HepG2 (cell line): ENCODE data around the gene SEH1L. TPM values are rescaled to one million over a fixed set of nuclear protein-coding genes. Genes with fewer than 3 reads are reported as not detected.
A peak's percentile ranks its signal among the peaks of the same experiment; 100 is the strongest.

ENCODE experiments used
- EED ChIP-seq: sonication (generic); formaldehyde crosslinking; IDR thresholded peaks from 2 replicates; pipeline ENCODE4 v1.5.0; 2020; ENCODE audit warnings: mild to moderate bottlenecking, missing genetic modification reagents
- KDM3A ChIP-seq: IDR thresholded peaks from 2 replicates; pipeline ENCODE4 v1.6.1; 2018; ENCODE audit warnings: low read depth, missing compliant biosample characterization
- KLF11 ChIP-seq: IDR thresholded peaks from 2 replicates; pipeline ENCODE4 v1.6.1; 2016; ENCODE audit warnings: missing compliant biosample characterization
- NFRKB ChIP-seq: fragments of 450-650 bp; IDR thresholded peaks from 2 replicates; pipeline ENCODE4 v1.6.1; 2017
- NONO ChIP-seq, 2 experiments: fragments of 450-650 bp in 1 of 2; sonication (generic) in 1 of 2; formaldehyde crosslinking in 1 of 2; IDR thresholded peaks in 1 of 2; conservative IDR thresholded peaks in 1 of 2; 2 replicates each; pipeline versions ENCODE4 v1.6.1 to v1.8.0; 2017 to 2022; ENCODE audit warnings: mild to moderate bottlenecking in 1 of 2, missing genetic modification reagents in 1 of 2, moderate library complexity in 1 of 2
- PRPF4 ChIP-seq: fragments of 200-400 bp; formaldehyde crosslinking; IDR thresholded peaks from 2 replicates; pipeline ENCODE4 v1.6.1; 2016; ENCODE audit warnings: low read length, low read depth; ENCODE audit not compliant: poor library complexity, severe bottlenecking
- SSRP1 ChIP-seq: IDR thresholded peaks from 2 replicates; pipeline ENCODE4 v1.6.1; 2016; ENCODE audit warnings: control low read depth
- ZNF17 ChIP-seq: sonication (generic); formaldehyde crosslinking; IDR thresholded peaks from 2 replicates; pipeline ENCODE4 v1.5.0; 2020; ENCODE audit warnings: mild to moderate bottlenecking, missing genetic modification reagents
- ZNF317 ChIP-seq: sonication (generic); formaldehyde crosslinking; IDR thresholded peaks from 2 replicates; pipeline ENCODE4 v1.5.0; 2020; ENCODE audit warnings: mild to moderate bottlenecking, missing genetic modification reagents
- ZNF383 ChIP-seq: sonication (generic); formaldehyde crosslinking; IDR thresholded peaks from 2 replicates; pipeline ENCODE4 v1.4.0; 2020; ENCODE audit warnings: missing genetic modification reagents, mild to moderate bottlenecking, borderline replicate concordance
- ZNF530 ChIP-seq: sonication (generic); formaldehyde crosslinking; IDR thresholded peaks from 2 replicates; pipeline ENCODE4 v1.5.0; 2020; ENCODE audit warnings: low read depth, mild to moderate bottlenecking, missing genetic modification reagents
- ZNF570 ChIP-seq: sonication (generic); formaldehyde crosslinking; IDR thresholded peaks from 2 replicates; pipeline ENCODE4 v1.4.0; 2020; ENCODE audit warnings: mild to moderate bottlenecking, missing genetic modification reagents, borderline replicate concordance
- ZNF607 ChIP-seq: sonication (generic); formaldehyde crosslinking; IDR thresholded peaks from 2 replicates; pipeline ENCODE4 v1.5.1; 2020; ENCODE audit warnings: missing genetic modification reagents, mild to moderate bottlenecking, borderline replicate concordance
- ZNF792 ChIP-seq: IDR thresholded peaks from 2 replicates; pipeline ENCODE4 v1.6.1; 2016
- ZSCAN21 ChIP-seq: sonication (generic); formaldehyde crosslinking; IDR thresholded peaks from 2 replicates; pipeline ENCODE4 v1.8.0; 2022; ENCODE audit warnings: mild to moderate bottlenecking, missing genetic modification reagents, moderate library complexity, borderline replicate concordance
- polyA plus RNA-seq, 8 experiments: library from polyadenylated mRNA; depleted of rRNA in 3 of 8; stranded (reverse) in 7 of 8; unstranded in 1 of 8; fragments of >200 nt; fragmentation: Illumina TruSeq in 4 of 8; extraction: Trizol in 4 of 8; gene quantifications; 2 replicates each; pipeline versions ENCODE4 v1.2.1 to v1.2.3, GENCODE V29; 2011 to 2016; ENCODE audit warnings: low read depth in 4 of 8, missing spikeins in 1 of 8, mixed read lengths in 1 of 8; ENCODE audit not compliant: insufficient read depth in 1 of 8
- total RNA-seq, 5 experiments: library from RNA; depleted of rRNA; stranded (reverse); fragments of >200 nt; fragmentation: Illumina TruSeq; extraction: Trizol; gene quantifications; 2 replicates each; pipeline ENCODE4 v1.2.3, GENCODE V29; 2016; ENCODE audit warnings: low read depth in 1 of 5
- TF ChIP-seq, protein P1 (sequence below): sonication (generic); formaldehyde crosslinking; IDR thresholded peaks from 2 replicates; pipeline ENCODE4 v1.5.0; 2020; ENCODE audit warnings: mild to moderate bottlenecking, missing genetic modification reagents, moderate library complexity
- TF ChIP-seq, protein P2 (sequence below): sonication (generic); formaldehyde crosslinking; IDR thresholded peaks from 2 replicates; pipeline ENCODE4 v1.4.0; 2020; ENCODE audit warnings: missing genetic modification reagents
- TF ChIP-seq, protein P3 (sequence below): sonication (generic); formaldehyde crosslinking; IDR thresholded peaks from 2 replicates; pipeline ENCODE4 v1.5.0; 2020; ENCODE audit warnings: missing genetic modification reagents, mild to moderate bottlenecking, borderline replicate concordance
- TF ChIP-seq, protein P4 (sequence below): IDR thresholded peaks from 2 replicates; pipeline ENCODE4 v1.6.1; 2016; ENCODE audit warnings: low read depth, borderline replicate concordance
- TF ChIP-seq, protein P5 (sequence below): sonication (generic); formaldehyde crosslinking; IDR thresholded peaks from 2 replicates; pipeline ENCODE4 v1.4.0; 2020; ENCODE audit warnings: missing genetic modification reagents
- TF ChIP-seq, protein P6 (sequence below): sonication (generic); formaldehyde crosslinking; IDR thresholded peaks from 2 replicates; pipeline ENCODE4 v1.5.0; 2020; ENCODE audit warnings: missing genetic modification reagents

Gene SEH1L
- total and polyA plus RNA-seq, 2 of the 13 experiments (the other 11 are each of a cell fraction or from before 2014, with no cell fraction given) = 59.6 to 63.5 TPM

DNA sequence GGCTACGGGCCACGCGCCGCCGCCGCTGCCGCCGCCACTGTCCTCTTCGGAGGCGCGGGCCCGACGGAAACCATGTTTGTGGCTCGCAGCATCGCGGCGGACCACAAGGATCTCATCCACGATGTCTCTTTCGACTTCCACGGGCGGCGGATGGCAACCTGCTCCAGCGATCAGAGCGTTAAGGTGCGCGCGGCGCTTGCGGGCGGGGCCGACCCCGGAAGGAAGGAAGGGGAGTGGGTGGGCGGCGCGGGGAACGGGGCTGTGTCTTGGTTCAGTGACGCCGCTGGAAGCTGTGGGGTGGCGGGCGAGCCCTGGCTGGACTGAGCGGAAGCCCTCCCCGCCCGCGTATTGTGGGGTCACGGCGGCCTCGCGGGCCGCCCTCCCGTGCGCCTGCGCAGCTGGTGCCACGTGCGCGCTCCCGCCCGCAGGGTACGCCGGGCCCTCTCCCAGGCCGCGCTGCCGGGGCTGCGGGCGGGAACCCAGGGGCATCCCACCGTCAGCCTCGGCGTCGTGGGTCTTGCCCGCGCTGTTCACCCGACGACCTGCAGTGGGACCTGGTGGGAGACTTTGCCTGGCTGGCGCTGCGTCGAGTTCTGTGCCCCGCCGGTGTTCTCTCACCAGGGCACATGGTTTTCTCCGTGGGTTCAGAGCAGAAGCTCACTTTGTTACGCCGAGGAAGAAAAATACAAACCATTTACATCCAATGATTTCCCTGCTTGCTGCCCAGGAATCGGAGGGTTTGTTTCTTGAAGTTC is 416 bp downstream of the SEH1L start (continued):
- TF ChIP-seq, protein P1, sequence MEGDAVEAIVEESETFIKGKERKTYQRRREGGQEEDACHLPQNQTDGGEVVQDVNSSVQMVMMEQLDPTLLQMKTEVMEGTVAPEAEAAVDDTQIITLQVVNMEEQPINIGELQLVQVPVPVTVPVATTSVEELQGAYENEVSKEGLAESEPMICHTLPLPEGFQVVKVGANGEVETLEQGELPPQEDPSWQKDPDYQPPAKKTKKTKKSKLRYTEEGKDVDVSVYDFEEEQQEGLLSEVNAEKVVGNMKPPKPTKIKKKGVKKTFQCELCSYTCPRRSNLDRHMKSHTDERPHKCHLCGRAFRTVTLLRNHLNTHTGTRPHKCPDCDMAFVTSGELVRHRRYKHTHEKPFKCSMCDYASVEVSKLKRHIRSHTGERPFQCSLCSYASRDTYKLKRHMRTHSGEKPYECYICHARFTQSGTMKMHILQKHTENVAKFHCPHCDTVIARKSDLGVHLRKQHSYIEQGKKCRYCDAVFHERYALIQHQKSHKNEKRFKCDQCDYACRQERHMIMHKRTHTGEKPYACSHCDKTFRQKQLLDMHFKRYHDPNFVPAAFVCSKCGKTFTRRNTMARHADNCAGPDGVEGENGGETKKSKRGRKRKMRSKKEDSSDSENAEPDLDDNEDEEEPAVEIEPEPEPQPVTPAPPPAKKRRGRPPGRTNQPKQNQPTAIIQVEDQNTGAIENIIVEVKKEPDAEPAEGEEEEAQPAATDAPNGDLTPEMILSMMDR (CRISPR knock-in tag) = 0 out of 2 replicates have a peak, but pooled peaks have one; percentile 13
- TF ChIP-seq ZNF607 (CRISPR knock-in tag) (peak; percentile 98), NONO (IDR thresholded peaks at IDR 0.05) (no peak), NONO (CRISPR knock-in tag; conservative IDR thresholded peaks at IDR 0.05) (peak; percentile 89), SSRP1 (no peak; the same call in 1 of the 2 replicates), ZNF570 (CRISPR knock-in tag) (peak; percentile 96), PRPF4 (no peak), ZSCAN21 (CRISPR knock-in tag) (peak; percentile 99), KDM3A (CRISPR knock-in tag) (peak; percentile 52; the same call in 1 of the 2 replicates), KLF11 (CRISPR knock-in tag) (no peak), ZNF317 (no peak), ZNF530 (CRISPR knock-in tag) (no peak), ZNF383 (CRISPR knock-in tag) (no peak), NFRKB (no peak), ZNF17 (CRISPR knock-in tag) (no peak), ZNF792 (CRISPR knock-in tag) (peak; percentile 52; the same call in 1 of the 2 replicates), EED (CRISPR knock-in tag) (peak; percentile 98; the same call in 1 of the 2 replicates)
- TF ChIP-seq, protein P2, sequence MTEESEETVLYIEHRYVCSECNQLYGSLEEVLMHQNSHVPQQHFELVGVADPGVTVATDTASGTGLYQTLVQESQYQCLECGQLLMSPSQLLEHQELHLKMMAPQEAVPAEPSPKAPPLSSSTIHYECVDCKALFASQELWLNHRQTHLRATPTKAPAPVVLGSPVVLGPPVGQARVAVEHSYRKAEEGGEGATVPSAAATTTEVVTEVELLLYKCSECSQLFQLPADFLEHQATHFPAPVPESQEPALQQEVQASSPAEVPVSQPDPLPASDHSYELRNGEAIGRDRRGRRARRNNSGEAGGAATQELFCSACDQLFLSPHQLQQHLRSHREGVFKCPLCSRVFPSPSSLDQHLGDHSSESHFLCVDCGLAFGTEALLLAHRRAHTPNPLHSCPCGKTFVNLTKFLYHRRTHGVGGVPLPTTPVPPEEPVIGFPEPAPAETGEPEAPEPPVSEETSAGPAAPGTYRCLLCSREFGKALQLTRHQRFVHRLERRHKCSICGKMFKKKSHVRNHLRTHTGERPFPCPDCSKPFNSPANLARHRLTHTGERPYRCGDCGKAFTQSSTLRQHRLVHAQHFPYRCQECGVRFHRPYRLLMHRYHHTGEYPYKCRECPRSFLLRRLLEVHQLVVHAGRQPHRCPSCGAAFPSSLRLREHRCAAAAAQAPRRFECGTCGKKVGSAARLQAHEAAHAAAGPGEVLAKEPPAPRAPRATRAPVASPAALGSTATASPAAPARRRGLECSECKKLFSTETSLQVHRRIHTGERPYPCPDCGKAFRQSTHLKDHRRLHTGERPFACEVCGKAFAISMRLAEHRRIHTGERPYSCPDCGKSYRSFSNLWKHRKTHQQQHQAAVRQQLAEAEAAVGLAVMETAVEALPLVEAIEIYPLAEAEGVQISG (CRISPR knock-in tag) = peak; percentile 93
- TF ChIP-seq, protein P3, sequence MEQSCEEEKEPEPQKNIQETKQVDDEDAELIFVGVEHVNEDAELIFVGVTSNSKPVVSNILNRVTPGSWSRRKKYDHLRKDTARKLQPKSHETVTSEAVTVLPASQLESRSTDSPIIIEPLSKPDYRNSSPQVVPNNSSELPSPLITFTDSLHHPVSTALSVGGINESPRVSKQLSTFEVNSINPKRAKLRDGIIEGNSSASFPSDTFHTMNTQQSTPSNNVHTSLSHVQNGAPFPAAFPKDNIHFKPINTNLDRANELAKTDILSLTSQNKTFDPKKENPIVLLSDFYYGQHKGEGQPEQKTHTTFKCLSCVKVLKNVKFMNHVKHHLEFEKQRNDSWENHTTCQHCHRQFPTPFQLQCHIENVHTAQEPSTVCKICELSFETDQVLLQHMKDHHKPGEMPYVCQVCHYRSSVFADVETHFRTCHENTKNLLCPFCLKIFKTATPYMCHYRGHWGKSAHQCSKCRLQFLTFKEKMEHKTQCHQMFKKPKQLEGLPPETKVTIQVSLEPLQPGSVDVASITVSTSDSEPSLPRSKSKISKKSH (CRISPR knock-in tag) = peak; percentile 63
- TF ChIP-seq, protein P4, sequence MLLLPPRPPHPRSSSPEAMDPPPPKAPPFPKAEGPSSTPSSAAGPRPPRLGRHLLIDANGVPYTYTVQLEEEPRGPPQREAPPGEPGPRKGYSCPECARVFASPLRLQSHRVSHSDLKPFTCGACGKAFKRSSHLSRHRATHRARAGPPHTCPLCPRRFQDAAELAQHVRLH (CRISPR knock-in tag) = peak; percentile 41; the same call in 1 of the 2 replicates
- TF ChIP-seq, protein P5, sequence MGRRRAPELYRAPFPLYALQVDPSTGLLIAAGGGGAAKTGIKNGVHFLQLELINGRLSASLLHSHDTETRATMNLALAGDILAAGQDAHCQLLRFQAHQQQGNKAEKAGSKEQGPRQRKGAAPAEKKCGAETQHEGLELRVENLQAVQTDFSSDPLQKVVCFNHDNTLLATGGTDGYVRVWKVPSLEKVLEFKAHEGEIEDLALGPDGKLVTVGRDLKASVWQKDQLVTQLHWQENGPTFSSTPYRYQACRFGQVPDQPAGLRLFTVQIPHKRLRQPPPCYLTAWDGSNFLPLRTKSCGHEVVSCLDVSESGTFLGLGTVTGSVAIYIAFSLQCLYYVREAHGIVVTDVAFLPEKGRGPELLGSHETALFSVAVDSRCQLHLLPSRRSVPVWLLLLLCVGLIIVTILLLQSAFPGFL = peak; percentile 92; the same call in 1 of the 2 replicates
- TF ChIP-seq, protein P6, sequence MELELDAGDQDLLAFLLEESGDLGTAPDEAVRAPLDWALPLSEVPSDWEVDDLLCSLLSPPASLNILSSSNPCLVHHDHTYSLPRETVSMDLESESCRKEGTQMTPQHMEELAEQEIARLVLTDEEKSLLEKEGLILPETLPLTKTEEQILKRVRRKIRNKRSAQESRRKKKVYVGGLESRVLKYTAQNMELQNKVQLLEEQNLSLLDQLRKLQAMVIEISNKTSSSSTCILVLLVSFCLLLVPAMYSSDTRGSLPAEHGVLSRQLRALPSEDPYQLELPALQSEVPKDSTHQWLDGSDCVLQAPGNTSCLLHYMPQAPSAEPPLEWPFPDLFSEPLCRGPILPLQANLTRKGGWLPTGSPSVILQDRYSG (CRISPR knock-in tag) = peak; percentile 98
